GM18502 (cell line): Measurements from ENCODE around the gene KIF20B.
"Not testable (repeated sequence)": the region's sequence is repeated elsewhere in the genome, so short reads cannot be mapped to it uniquely, and the experiment has no call there.

Experiments used
- ATAC-seq: cut with Tn5 transposase; IDR thresholded peaks from one replicate; pipeline ENCODE4 v1.9.1; 2021; ENCODE audit warnings: mild to moderate bottlenecking; ENCODE audit not compliant: unreplicated experiment, poor library complexity

KIF20B gene

GRCh38 chr10:89685936-89686335, 15.5 kb upstream of the KIF20B start:
- no peak for ATAC-seq

- ATAC-seq: no peak
These were observed 11.4 kb upstream of the KIF20B start for GRCh38 chr10:89690027-89690426.

- ATAC-seq: no peak
These were observed 9.0 kb upstream of the KIF20B start for GRCh38 chr10:89692416-89692815.

GRCh38 chr10:89693176-89693575, 8.2 kb upstream of the KIF20B start:
- ATAC-seq: no peak

- no peak for ATAC-seq
These were observed 6.1 kb upstream of the KIF20B start for GRCh38 chr10:89695307-89695706.

GRCh38 chr10:89697946-89698345, 3.4 kb upstream of the KIF20B start:
- no peak for ATAC-seq

- no peak for ATAC-seq
These were observed 1.8 kb upstream of the KIF20B start for GRCh38 chr10:89699581-89700064.

- no peak for ATAC-seq
These were observed 508 bp upstream of the KIF20B start for GRCh38 chr10:89700923-89701241.

- ATAC-seq: no peak
These were observed 711 bp downstream of the KIF20B start for GRCh38 chr10:89702121-89702480.

GRCh38 chr10:89705466-89705865, 4.1 kb downstream of the KIF20B start:
- no peak for ATAC-seq

- ATAC-seq: no peak
These were observed 4.6 kb downstream of the KIF20B start for GRCh38 chr10:89706011-89706410.

GRCh38 chr10:89707372-89707771, 6.0 kb downstream of the KIF20B start:
- no peak for ATAC-seq

GRCh38 chr10:89710753-89711152, 9.4 kb downstream of the KIF20B start:
- ATAC-seq: no peak

GRCh38 chr10:89734616-89735015, 33.2 kb downstream of the KIF20B start:
- no peak for ATAC-seq

- ATAC-seq: peak; percentile 90
These were observed 37.3 kb downstream of the KIF20B start for GRCh38 chr10:89738551-89739209.

- ATAC-seq: no peak
These were observed 39.9 kb downstream of the KIF20B start for GRCh38 chr10:89741126-89741762.

- no peak for ATAC-seq
These were observed 42.6 kb downstream of the KIF20B start for GRCh38 chr10:89744026-89744425.

GRCh38 chr10:89745903-89746302, 44.5 kb downstream of the KIF20B start:
- ATAC-seq: no peak

- no peak for ATAC-seq
These were observed 49.1 kb downstream of the KIF20B start for GRCh38 chr10:89750441-89750840.

- no peak for ATAC-seq
These were observed 54.0 kb downstream of the KIF20B start for GRCh38 chr10:89755374-89755773.

GRCh38 chr10:89759531-89759930, 58.1 kb downstream of the KIF20B start:
- no peak for ATAC-seq

GRCh38 chr10:89763671-89764070, 62.3 kb downstream of the KIF20B start:
- ATAC-seq: not testable (repeated sequence)
